Measurements from ENCODE around the gene MT1F.

DNA sequence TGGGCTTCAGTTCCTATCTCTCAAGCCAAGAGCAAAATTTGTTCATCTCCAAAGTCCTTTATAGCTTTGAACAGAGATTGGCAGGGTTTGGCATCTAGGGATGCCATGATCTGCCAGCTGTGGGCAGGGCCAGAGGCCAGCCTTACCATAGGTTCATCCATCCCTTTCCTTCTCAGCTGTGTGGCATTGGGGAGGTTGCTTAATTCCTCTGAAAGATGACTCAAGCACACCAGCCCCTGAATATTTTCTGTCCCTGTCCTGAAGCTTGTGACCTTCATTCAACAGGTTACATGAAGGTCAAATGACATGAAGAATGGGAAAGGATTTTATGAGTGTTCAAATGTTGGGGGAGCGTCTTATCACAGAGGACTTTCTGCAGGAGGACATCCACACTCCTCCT lies 6.7 kb downstream of the MT1F start:
- TF ChIP-seq, protein P1, sequence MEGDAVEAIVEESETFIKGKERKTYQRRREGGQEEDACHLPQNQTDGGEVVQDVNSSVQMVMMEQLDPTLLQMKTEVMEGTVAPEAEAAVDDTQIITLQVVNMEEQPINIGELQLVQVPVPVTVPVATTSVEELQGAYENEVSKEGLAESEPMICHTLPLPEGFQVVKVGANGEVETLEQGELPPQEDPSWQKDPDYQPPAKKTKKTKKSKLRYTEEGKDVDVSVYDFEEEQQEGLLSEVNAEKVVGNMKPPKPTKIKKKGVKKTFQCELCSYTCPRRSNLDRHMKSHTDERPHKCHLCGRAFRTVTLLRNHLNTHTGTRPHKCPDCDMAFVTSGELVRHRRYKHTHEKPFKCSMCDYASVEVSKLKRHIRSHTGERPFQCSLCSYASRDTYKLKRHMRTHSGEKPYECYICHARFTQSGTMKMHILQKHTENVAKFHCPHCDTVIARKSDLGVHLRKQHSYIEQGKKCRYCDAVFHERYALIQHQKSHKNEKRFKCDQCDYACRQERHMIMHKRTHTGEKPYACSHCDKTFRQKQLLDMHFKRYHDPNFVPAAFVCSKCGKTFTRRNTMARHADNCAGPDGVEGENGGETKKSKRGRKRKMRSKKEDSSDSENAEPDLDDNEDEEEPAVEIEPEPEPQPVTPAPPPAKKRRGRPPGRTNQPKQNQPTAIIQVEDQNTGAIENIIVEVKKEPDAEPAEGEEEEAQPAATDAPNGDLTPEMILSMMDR (IDR thresholded peaks at IDR 0.05), result no peak
- TF ChIP-seq POLR2A (IDR thresholded peaks at IDR 0.05), result no peak
